Mammary epithelial cell (primary cell): ENCODE measurements around the gene JMJD1C.

Source experiments
- CTCF ChIP-seq, 2 donors: IDR thresholded peaks in 1 of 2; conservative IDR thresholded peaks in 1 of 2; 2 replicates each; pipeline ENCODE4 v1.5.1; 2011 to 2012; ENCODE audit warnings: inconsistent platforms in 2 of 2, low read length in 2 of 2, mild to moderate bottlenecking in 2 of 2, control low read depth in 1 of 2, low read depth in 1 of 2; ENCODE audit not compliant: insufficient read depth in 1 of 2; ENCODE audit errors: extremely low read depth in 1 of 2
- EZH2 ChIP-seq: IDR thresholded peaks from 2 replicates; pipeline ENCODE4 v1.6.1; 2012; ENCODE audit warnings: low read length, inconsistent platforms, borderline replicate concordance

- TF ChIP-seq CTCF (conservative IDR thresholded peaks at IDR 0.05 in 1 of 2, IDR thresholded peaks at IDR 0.05 in 1 of 2; ENCODE audit: extremely low read depth in 1 of 2, insufficient read depth in 1 of 2, low read depth in 1 of 2, low read length in 2 of 2) (no peak), EZH2 (no peak)
These were observed 198.2 kb downstream of the JMJD1C start for GRCh38 chr10:63267414-63268148.
